ENCODE measurements around the gene SVIP. TPM values are rescaled to one million over a fixed set of nuclear protein-coding genes. Genes with fewer than 3 reads are reported as not detected.
A peak's percentile ranks its signal among the peaks of the same experiment; 100 is the strongest.

The SVIP gene
- total RNA-seq, 3 donors from 2014 or later, result 20.2 to 23.0 (median 22.0) TPM

GRCh38 chr11:22828373-22828772 is 1.2 kb downstream of the SVIP start:
- DNase-seq, result no peak
- no peaks in the 10 kb centered on the region for H3K9me3 ChIP-seq
- H3K4me3 ChIP-seq, result no peak overlapping the region
- H3K36me3 ChIP-seq (ENCODE audit: low read depth), result no peaks in the 10 kb centered on the region
- intact Hi-C loops (cut with DNase I, micrococcal nuclease), result no loop called here
- H3K4me1 ChIP-seq (ENCODE audit: low read depth), result no peaks in the 10 kb centered on the region
- TF ChIP-seq CTCF (IDR thresholded peaks at IDR 0.05), result no peak
- no peak for ATAC-seq

- DNase-seq (no peak), ATAC-seq (no peak)
- no peaks in the 10 kb centered on the region for H3K4me1 ChIP-seq (ENCODE audit: low read depth)
- H3K9me3 ChIP-seq, result no peaks in the 10 kb centered on the region
- H3K36me3 ChIP-seq (ENCODE audit: low read depth), result no peaks in the 10 kb centered on the region
- intact Hi-C loops (cut with DNase I, micrococcal nuclease), result no loop called here
- TF ChIP-seq CTCF (IDR thresholded peaks at IDR 0.05), result no peak
- H3K4me3 ChIP-seq, result no peak overlapping the region
Observed at GRCh38 chr11:22822203-22822602, 7.4 kb downstream of the SVIP start.

DNA sequence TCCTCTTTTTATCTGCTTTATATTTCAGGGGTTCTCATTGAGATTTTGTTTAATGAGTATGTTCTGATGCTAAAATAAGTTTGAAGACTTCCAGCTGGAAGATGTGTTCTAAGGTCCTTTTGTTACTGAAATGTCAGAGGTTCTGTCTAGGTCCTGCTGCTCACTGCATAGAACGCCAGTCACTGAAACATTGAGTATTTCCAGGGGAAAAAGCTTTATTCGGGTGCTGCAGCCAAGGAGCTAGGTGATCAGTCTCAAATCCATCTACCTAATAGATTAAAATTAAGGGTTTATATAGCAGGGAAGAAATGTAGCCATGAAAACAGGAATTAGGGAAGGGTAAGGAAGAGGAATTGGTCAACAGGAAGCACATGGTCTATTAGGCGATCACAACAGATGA is 19.7 kb downstream of the SVIP start:
- Histone ChIP-seq H3K4me1 (ENCODE audit: low read depth) (no peaks in the 10 kb centered on the region), H3K4me3 (no peak overlapping the region), H3K36me3 (ENCODE audit: low read depth) (no peaks in the 10 kb centered on the region), H3K9me3 (peaks cover 6% of the 10 kb centered on the region)
- ATAC-seq (no peak), DNase-seq (no peak)
- TF ChIP-seq CTCF (IDR thresholded peaks at IDR 0.05), result no peak
- intact Hi-C loops (cut with DNase I, micrococcal nuclease), result no loop called here

DNA sequence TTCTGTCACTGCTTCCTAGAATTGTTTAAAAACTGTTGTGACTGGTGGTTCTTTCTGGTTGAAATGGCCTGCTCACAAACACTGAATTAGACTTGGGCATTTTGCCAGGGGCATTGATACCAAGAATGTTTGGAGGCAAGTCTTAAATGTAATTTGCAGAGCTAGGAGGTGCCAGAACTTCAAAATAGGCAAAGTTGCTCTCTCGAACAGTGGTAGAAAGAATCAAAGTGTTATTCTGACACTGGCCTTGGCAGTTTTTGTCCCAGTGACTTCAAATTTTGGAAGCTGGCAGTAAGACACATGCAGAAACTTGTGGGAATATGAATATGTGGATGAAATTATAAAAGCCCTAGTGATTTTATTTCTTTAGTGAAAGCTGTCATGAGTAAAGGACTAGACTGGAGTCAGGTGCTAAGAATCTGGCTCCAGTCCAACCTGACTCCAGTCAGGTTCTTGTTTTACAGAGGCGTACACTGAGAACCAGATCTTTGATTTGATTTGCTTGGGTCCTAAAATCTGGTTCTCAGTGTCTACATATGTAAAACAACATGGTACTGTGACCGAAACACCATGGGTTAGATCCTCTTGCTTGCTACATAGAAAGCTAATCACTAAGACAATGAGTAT is 20.9 kb downstream of the SVIP start:
- H3K36me3 ChIP-seq (ENCODE audit: low read depth), result no peaks in the 10 kb centered on the region
- no peak overlapping the region for H3K4me3 ChIP-seq
- ATAC-seq, result no peak
- intact Hi-C loops (cut with DNase I, micrococcal nuclease), result no loop called here
- peaks cover 6% of the 10 kb centered on the region for H3K9me3 ChIP-seq
- peak in 1 of 3 donors; percentile 9 for DNase-seq
- H3K4me1 ChIP-seq (ENCODE audit: low read depth), result no peaks in the 10 kb centered on the region
- no peak for TF ChIP-seq CTCF (IDR thresholded peaks at IDR 0.05)

GRCh38 chr11:22807855-22808570 is 21.6 kb downstream of the SVIP start:
- peak; percentile 53 for ATAC-seq
- H3K9me3 ChIP-seq, result peaks cover 6% of the 10 kb centered on the region
- no peaks in the 10 kb centered on the region for H3K36me3 ChIP-seq (ENCODE audit: low read depth)
- no peak overlapping the region for H3K4me3 ChIP-seq
- intact Hi-C loops (cut with DNase I, micrococcal nuclease), result no loop called here
- TF ChIP-seq CTCF (IDR thresholded peaks at IDR 0.05), result no peak
- DNase-seq, result no peak
- H3K4me1 ChIP-seq (ENCODE audit: low read depth), result no peaks in the 10 kb centered on the region

Data from mucosa of descending colon (tissue), 3 donors.